ENCODE measurements around the gene USPL1.
"Not testable (repeated sequence)": the region's sequence is repeated elsewhere in the genome, so short reads cannot be mapped to it uniquely, and the experiment has no call there.

Gene USPL1

GRCh38 chr13:30585748-30586262 lies 31.9 kb upstream of the USPL1 start:
- DNase-seq (ENCODE audit: low read depth, low spot score), result no peak
- no CpG with 5 or more reads among the region's 3 CpGs for WGBS (ENCODE audit: insufficient coverage, insufficient read length)
- no peaks in the 10 kb centered on the region for H3K27me3 ChIP-seq (ENCODE audit: control insufficient read depth, insufficient read depth, low read length)
- no peaks in the 10 kb centered on the region for H3K4me1 ChIP-seq (ENCODE audit: control insufficient read depth, insufficient read depth, low read length)
- no peaks in the 10 kb centered on the region for H3K9me3 ChIP-seq (ENCODE audit: control insufficient read depth, insufficient read depth, low read length)
- no peaks in the 10 kb centered on the region for H3K36me3 ChIP-seq (ENCODE audit: control insufficient read depth, insufficient read depth, low read length)
- H3K27ac ChIP-seq (ENCODE audit: low read length), result no peak overlapping the region
- H3K4me3 ChIP-seq (ENCODE audit: low read length), result no peak overlapping the region

- no peaks in the 10 kb centered on the region for H3K27me3 ChIP-seq (ENCODE audit: control insufficient read depth, insufficient read depth, low read length)
- no peak overlapping the region for H3K27ac ChIP-seq (ENCODE audit: low read length)
- H3K9me3 ChIP-seq (ENCODE audit: control insufficient read depth, insufficient read depth, low read length), result no peaks in the 10 kb centered on the region
- H3K4me3 ChIP-seq (ENCODE audit: low read length), result no peak overlapping the region
- H3K4me1 ChIP-seq (ENCODE audit: control insufficient read depth, insufficient read depth, low read length), result no peaks in the 10 kb centered on the region
- no peaks in the 10 kb centered on the region for H3K36me3 ChIP-seq (ENCODE audit: control insufficient read depth, insufficient read depth, low read length)
- no CpG with 5 or more reads among the region's 1 CpG for WGBS (ENCODE audit: insufficient coverage, insufficient read length)
- no peak for DNase-seq (ENCODE audit: low read depth, low spot score)
These were observed 30.5 kb upstream of the USPL1 start for GRCh38 chr13:30587231-30587630.

- DNase-seq (ENCODE audit: low read depth, low spot score), result no peak
- Histone ChIP-seq H3K4me1 (ENCODE audit: control insufficient read depth, insufficient read depth, low read length) (no peaks in the 10 kb centered on the region), H3K27me3 (ENCODE audit: control insufficient read depth, insufficient read depth, low read length) (no peaks in the 10 kb centered on the region), H3K4me3 (ENCODE audit: low read length) (no peak overlapping the region), H3K36me3 (ENCODE audit: control insufficient read depth, insufficient read depth, low read length) (no peaks in the 10 kb centered on the region), H3K27ac (ENCODE audit: low read length) (no peak overlapping the region), H3K9me3 (ENCODE audit: control insufficient read depth, insufficient read depth, low read length) (no peaks in the 10 kb centered on the region)
These were observed 30.0 kb upstream of the USPL1 start for GRCh38 chr13:30587739-30588138.

DNA sequence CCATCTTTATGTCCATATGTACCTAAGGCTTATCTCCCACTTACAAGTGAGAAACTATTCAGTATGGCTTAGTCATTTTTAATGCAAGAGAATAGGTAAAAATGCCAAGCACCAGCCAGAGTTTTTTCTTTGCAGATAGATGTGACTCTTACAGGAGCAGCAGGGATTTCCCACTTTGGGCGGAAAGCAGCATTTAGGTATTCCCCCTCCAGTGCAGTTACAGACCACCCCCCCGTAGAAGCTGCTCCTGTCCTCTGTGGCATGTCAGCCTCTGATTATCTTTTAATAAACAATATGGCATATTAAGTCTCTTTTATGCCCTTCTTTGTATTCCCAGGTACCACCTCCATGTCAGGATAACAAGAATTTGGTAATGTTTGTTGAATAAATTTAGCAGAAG lies 24.7 kb upstream of the USPL1 start:
- Histone ChIP-seq H3K27me3 (ENCODE audit: control insufficient read depth, insufficient read depth, low read length) (no peaks in the 10 kb centered on the region), H3K27ac (ENCODE audit: low read length) (no peak overlapping the region), H3K36me3 (ENCODE audit: control insufficient read depth, insufficient read depth, low read length) (no peaks in the 10 kb centered on the region), H3K9me3 (ENCODE audit: control insufficient read depth, insufficient read depth, low read length) (no peaks in the 10 kb centered on the region), H3K4me1 (ENCODE audit: control insufficient read depth, insufficient read depth, low read length) (no peaks in the 10 kb centered on the region), H3K4me3 (ENCODE audit: low read length) (no peak overlapping the region)
- no CpG with 5 or more reads among the region's 2 CpGs for WGBS (ENCODE audit: insufficient coverage, insufficient read length)
- DNase-seq (ENCODE audit: low read depth, low spot score), result no peak

DNA sequence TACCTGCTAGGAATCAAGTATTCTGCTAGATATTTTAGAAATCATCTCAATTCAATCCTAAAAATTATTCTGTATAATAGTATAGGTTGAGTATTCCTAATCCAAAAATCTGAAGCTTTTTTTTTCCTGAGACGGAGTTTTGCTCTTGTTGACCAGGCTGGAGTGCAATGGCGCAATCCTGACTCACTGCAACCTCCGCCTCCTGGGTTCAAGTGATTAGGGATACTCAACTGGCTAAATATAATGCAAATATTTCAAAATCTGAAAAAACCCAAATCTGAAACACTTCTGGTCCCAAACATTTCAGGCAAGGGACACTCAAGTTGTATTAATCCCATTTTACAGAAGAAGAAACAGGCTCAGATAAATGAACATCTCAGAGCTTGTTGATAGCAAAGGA lies 17.2 kb upstream of the USPL1 start:
- DNase-seq (ENCODE audit: low read depth, low spot score), result no peak
- no CpG with 5 or more reads among the region's 3 CpGs for WGBS (ENCODE audit: insufficient coverage, insufficient read length)
- H3K27me3 ChIP-seq (ENCODE audit: control insufficient read depth, insufficient read depth, low read length), result no peaks in the 10 kb centered on the region
- H3K4me3 ChIP-seq (ENCODE audit: low read length), result no peak overlapping the region
- H3K27ac ChIP-seq (ENCODE audit: low read length), result no peak overlapping the region
- H3K36me3 ChIP-seq (ENCODE audit: control insufficient read depth, insufficient read depth, low read length), result no peaks in the 10 kb centered on the region
- H3K4me1 ChIP-seq (ENCODE audit: control insufficient read depth, insufficient read depth, low read length), result no peaks in the 10 kb centered on the region
- no peaks in the 10 kb centered on the region for H3K9me3 ChIP-seq (ENCODE audit: control insufficient read depth, insufficient read depth, low read length)

- Histone ChIP-seq H3K9me3 (ENCODE audit: control insufficient read depth, insufficient read depth, low read length) (no peaks in the 10 kb centered on the region), H3K36me3 (ENCODE audit: control insufficient read depth, insufficient read depth, low read length) (no peaks in the 10 kb centered on the region), H3K27me3 (ENCODE audit: control insufficient read depth, insufficient read depth, low read length) (no peaks in the 10 kb centered on the region), H3K27ac (ENCODE audit: low read length) (no peak overlapping the region), H3K4me3 (ENCODE audit: low read length) (no peak overlapping the region), H3K4me1 (ENCODE audit: control insufficient read depth, insufficient read depth, low read length) (no peaks in the 10 kb centered on the region)
- no peak for DNase-seq (ENCODE audit: low read depth, low spot score)
- WGBS (ENCODE audit: insufficient coverage, insufficient read length), result no CpG with 5 or more reads among the region's 8 CpGs
These were observed 15.9 kb upstream of the USPL1 start for GRCh38 chr13:30601836-30602235.

DNA sequence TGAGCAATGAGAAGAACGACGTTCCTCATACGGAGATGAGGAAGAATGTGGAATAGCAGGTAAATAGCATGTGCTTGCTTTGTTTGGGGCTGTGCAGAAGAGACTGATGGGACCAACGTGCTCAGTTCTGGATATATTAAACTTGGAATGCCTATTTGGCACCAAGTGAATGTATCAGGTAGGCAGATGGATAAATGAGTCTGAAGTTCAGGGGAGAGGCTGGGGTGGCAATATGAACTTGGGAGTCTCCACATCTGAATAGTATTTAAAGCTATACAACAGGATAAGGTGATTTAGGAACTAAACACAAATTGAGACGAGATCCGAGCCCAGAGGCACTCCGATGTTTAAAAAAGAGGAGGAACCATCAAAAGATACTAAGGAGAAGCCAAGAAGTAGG lies 12.7 kb upstream of the USPL1 start:
- H3K4me1 ChIP-seq (ENCODE audit: control insufficient read depth, insufficient read depth, low read length), result no peaks in the 10 kb centered on the region
- no peaks in the 10 kb centered on the region for H3K9me3 ChIP-seq (ENCODE audit: control insufficient read depth, insufficient read depth, low read length)
- DNase-seq (ENCODE audit: low read depth, low spot score), result no peak
- no peaks in the 10 kb centered on the region for H3K36me3 ChIP-seq (ENCODE audit: control insufficient read depth, insufficient read depth, low read length)
- H3K4me3 ChIP-seq (ENCODE audit: low read length), result no peak overlapping the region
- no CpG with 5 or more reads among the region's 7 CpGs for WGBS (ENCODE audit: insufficient coverage, insufficient read length)
- H3K27ac ChIP-seq (ENCODE audit: low read length), result no peak overlapping the region
- no peaks in the 10 kb centered on the region for H3K27me3 ChIP-seq (ENCODE audit: control insufficient read depth, insufficient read depth, low read length)

- H3K27me3 ChIP-seq (ENCODE audit: control insufficient read depth, insufficient read depth, low read length); H3K36me3 ChIP-seq (ENCODE audit: control insufficient read depth, insufficient read depth, low read length); DNase-seq (ENCODE audit: low read depth, low spot score); H3K4me3 ChIP-seq (ENCODE audit: low read length); H3K4me1 ChIP-seq (ENCODE audit: control insufficient read depth, insufficient read depth, low read length); H3K9me3 ChIP-seq (ENCODE audit: control insufficient read depth, insufficient read depth, low read length); H3K27ac ChIP-seq (ENCODE audit: low read length): not testable (repeated sequence)
- WGBS (ENCODE audit: insufficient coverage, insufficient read length), result no CpG with 5 or more reads among the region's 6 CpGs
These were observed 10.5 kb upstream of the USPL1 start for GRCh38 chr13:30607186-30607585.

GRCh38 chr13:30607908-30608307 lies 9.8 kb upstream of the USPL1 start:
- Histone ChIP-seq H3K27ac (ENCODE audit: low read length) (no peak overlapping the region), H3K27me3 (ENCODE audit: control insufficient read depth, insufficient read depth, low read length) (no peaks in the 10 kb centered on the region), H3K4me1 (ENCODE audit: control insufficient read depth, insufficient read depth, low read length) (no peaks in the 10 kb centered on the region), H3K36me3 (ENCODE audit: control insufficient read depth, insufficient read depth, low read length) (no peaks in the 10 kb centered on the region), H3K4me3 (ENCODE audit: low read length) (no peak overlapping the region), H3K9me3 (ENCODE audit: control insufficient read depth, insufficient read depth, low read length) (no peaks in the 10 kb centered on the region)
- DNase-seq (ENCODE audit: low read depth, low spot score), result no peak
- WGBS (ENCODE audit: insufficient coverage, insufficient read length), result no CpG with 5 or more reads among the region's 4 CpGs

GRCh38 chr13:30608364-30608763 lies 9.4 kb upstream of the USPL1 start:
- no CpG with 5 or more reads among the region's 5 CpGs for WGBS (ENCODE audit: insufficient coverage, insufficient read length)
- Histone ChIP-seq H3K4me1 (ENCODE audit: control insufficient read depth, insufficient read depth, low read length) (no peaks in the 10 kb centered on the region), H3K36me3 (ENCODE audit: control insufficient read depth, insufficient read depth, low read length) (no peaks in the 10 kb centered on the region), H3K27me3 (ENCODE audit: control insufficient read depth, insufficient read depth, low read length) (no peaks in the 10 kb centered on the region), H3K27ac (ENCODE audit: low read length) (no peak overlapping the region), H3K4me3 (ENCODE audit: low read length) (no peak overlapping the region), H3K9me3 (ENCODE audit: control insufficient read depth, insufficient read depth, low read length) (no peaks in the 10 kb centered on the region)
- DNase-seq (ENCODE audit: low read depth, low spot score), result no peak

GRCh38 chr13:30610311-30610710 lies 7.4 kb upstream of the USPL1 start:
- no peak overlapping the region for H3K27ac ChIP-seq (ENCODE audit: low read length)
- H3K4me1 ChIP-seq (ENCODE audit: control insufficient read depth, insufficient read depth, low read length), result no peaks in the 10 kb centered on the region
- no peaks in the 10 kb centered on the region for H3K9me3 ChIP-seq (ENCODE audit: control insufficient read depth, insufficient read depth, low read length)
- DNase-seq (ENCODE audit: low read depth, low spot score), result no peak
- no peaks in the 10 kb centered on the region for H3K27me3 ChIP-seq (ENCODE audit: control insufficient read depth, insufficient read depth, low read length)
- no peaks in the 10 kb centered on the region for H3K36me3 ChIP-seq (ENCODE audit: control insufficient read depth, insufficient read depth, low read length)
- H3K4me3 ChIP-seq (ENCODE audit: low read length), result no peak overlapping the region

Data from iPS DF 6.9 (cell line).